Neural crest cell (in vitro differentiated cells): Measurements from ENCODE around the gene CCDC169. TPM values are rescaled to one million over a fixed set of nuclear protein-coding genes. Genes with fewer than 3 reads are reported as not detected.
A peak's percentile ranks its signal among the peaks of the same experiment; 100 is the strongest.

Experiments used
- DNase-seq: peaks from one replicate; pipeline ENCODE4 v3.0.0; 2021; ENCODE audit warnings: low read depth, mixed read lengths, low spot score
- H3K27ac Mint-ChIP-seq: one replicate; pipeline ENCODE4 v1.8.0; 2021; ENCODE audit warnings: mild to moderate bottlenecking, mixed read lengths; ENCODE audit not compliant: unreplicated experiment
- H3K27me3 Mint-ChIP-seq: 2 replicates; pipeline ENCODE4 v1.8.0; 2021; ENCODE audit warnings: low read depth, mild to moderate bottlenecking, mixed read lengths
- H3K36me3 Mint-ChIP-seq: 2 replicates; pipeline ENCODE4 v1.8.0; 2021; ENCODE audit warnings: low read depth, mild to moderate bottlenecking, mixed read lengths
- H3K4me1 Mint-ChIP-seq: 2 replicates; pipeline ENCODE4 v1.8.0; 2021; ENCODE audit warnings: mixed read lengths
- H3K4me3 Mint-ChIP-seq: one replicate; pipeline ENCODE4 v1.8.0; 2021; ENCODE audit warnings: mild to moderate bottlenecking, mixed read lengths
- H3K9me3 Mint-ChIP-seq: 2 replicates; pipeline ENCODE4 v1.8.0; 2021; ENCODE audit warnings: mixed read lengths
- total RNA-seq: library from RNA; stranded (reverse); gene quantifications from 2 replicates; pipeline ENCODE4 v1.2.1, GENCODE V29; 2021
- TF ChIP-seq, protein P1 (sequence below): fragments of 200-600 bp; sonication (generic); conservative IDR thresholded peaks from 2 replicates; pipeline ENCODE4 v1.5.0; 2021; ENCODE audit warnings: antibody characterized with exemption, mild to moderate bottlenecking

The CCDC169 gene
- total RNA-seq, 1 donor from 2014 or later = 1.7 TPM

- H3K27ac Mint-ChIP-seq = no peak overlapping the region
- TF ChIP-seq, protein P1, sequence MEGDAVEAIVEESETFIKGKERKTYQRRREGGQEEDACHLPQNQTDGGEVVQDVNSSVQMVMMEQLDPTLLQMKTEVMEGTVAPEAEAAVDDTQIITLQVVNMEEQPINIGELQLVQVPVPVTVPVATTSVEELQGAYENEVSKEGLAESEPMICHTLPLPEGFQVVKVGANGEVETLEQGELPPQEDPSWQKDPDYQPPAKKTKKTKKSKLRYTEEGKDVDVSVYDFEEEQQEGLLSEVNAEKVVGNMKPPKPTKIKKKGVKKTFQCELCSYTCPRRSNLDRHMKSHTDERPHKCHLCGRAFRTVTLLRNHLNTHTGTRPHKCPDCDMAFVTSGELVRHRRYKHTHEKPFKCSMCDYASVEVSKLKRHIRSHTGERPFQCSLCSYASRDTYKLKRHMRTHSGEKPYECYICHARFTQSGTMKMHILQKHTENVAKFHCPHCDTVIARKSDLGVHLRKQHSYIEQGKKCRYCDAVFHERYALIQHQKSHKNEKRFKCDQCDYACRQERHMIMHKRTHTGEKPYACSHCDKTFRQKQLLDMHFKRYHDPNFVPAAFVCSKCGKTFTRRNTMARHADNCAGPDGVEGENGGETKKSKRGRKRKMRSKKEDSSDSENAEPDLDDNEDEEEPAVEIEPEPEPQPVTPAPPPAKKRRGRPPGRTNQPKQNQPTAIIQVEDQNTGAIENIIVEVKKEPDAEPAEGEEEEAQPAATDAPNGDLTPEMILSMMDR = no peak
- peaks cover 12% of the 10 kb centered on the region for H3K27me3 Mint-ChIP-seq
- H3K9me3 Mint-ChIP-seq = peaks cover 5% of the 10 kb centered on the region
- DNase-seq = no peak
- no peaks in the 10 kb centered on the region for H3K4me1 Mint-ChIP-seq
- no peak overlapping the region for H3K4me3 Mint-ChIP-seq
- H3K36me3 Mint-ChIP-seq = peaks cover 17% of the 10 kb centered on the region
Measured at GRCh38 chr13:36288794-36289391, 8.7 kb downstream of the CCDC169 start.

DNA sequence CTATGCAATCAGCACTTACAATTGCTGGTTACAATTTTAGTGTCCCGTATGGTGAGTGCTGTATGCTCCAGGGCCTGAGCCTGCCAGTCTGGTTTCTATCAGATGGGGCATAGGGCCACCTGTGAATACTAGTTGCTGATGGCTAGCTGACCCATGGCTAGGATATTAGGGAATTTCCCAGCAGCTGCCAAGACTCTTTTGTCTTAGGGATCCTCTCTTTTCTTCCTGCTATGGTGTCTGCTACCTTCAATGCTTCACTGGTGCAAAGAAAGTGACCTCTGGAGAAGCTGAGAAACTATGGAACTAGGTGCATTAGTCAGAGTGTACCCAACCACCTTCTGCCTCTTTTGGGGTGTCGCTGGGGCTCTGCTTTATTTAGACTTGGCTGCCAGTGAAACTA is 11.6 kb downstream of the CCDC169 start:
- Mint-ChIP-seq H3K9me3 (peaks cover 2% of the 10 kb centered on the region), H3K4me1 (no peaks in the 10 kb centered on the region), H3K27me3 (peaks cover 3% of the 10 kb centered on the region), H3K36me3 (peaks cover 11% of the 10 kb centered on the region), H3K4me3 (no peak overlapping the region), H3K27ac (no peak overlapping the region)
- no peak for DNase-seq
- TF ChIP-seq, protein P1 = no peak

DNA sequence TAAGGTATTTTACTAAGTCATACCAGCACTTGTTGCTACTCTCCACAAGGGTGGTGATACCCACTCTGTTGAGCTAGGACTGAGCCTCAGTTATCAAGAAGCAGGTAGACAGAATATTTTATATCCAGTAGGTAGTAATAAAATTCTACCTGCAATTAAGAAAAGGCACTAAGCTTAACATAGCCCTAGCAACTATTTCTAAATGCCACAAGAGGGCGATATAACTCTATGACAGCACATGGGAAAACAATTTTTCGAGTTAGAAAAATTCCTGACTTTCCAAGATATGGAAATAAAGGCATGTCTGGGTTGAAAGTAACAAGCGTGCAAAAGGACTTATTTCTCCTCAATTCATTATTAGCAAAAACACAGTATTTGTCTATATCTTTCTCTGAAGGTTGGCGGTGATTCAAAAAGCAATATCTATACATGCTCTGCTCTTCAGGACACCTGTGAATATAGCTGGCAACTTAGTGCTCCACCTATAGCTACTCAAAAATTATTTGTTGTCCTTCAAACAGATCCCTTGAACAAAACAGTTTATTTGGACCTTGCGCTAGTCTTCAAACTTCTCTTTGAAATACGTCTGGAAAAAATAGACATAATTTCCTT is 14.7 kb downstream of the CCDC169 start:
- peaks cover 2% of the 10 kb centered on the region for H3K9me3 Mint-ChIP-seq
- H3K4me1 Mint-ChIP-seq = no peaks in the 10 kb centered on the region
- peaks cover 7% of the 10 kb centered on the region for H3K27me3 Mint-ChIP-seq

DNA sequence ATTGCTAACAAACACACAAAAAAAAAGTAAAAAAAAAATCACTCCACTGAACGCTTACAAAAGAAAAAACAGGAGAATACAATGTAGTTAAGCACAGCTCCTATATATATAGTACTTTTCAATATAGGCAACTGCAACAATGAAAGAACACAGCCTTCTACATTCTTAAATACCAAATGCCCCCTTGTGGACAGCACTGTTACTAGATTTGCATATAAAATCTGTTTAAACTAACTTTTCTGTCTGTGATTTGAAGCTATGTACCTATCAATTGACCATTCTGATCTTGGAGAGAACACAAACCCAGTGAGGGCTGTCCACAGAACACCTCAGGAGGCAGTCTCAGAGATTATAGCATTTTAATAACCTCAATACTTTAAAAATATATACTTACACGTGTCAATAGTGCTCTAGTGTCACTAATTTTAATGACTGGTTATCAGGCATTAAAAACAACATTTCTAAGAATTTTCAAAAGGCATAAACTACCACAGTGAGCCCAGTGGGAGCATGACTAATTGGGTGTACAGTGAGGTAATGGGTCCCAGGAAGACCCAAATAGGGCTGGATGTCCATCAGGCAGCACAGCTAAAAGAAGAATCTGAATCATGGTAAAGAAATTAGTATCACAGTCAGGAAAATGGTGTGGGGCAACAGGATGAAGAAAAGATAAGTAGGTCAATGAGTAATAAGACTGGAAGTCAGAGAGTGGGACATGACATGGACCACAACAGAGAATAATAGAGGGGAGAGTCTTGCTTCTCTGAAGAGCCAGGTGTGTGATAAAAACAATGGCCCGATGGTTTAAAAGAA is 22.2 kb downstream of the CCDC169 start:
- no peak overlapping the region for H3K27ac Mint-ChIP-seq
- no peaks in the 10 kb centered on the region for H3K4me1 Mint-ChIP-seq
- peaks cover 8% of the 10 kb centered on the region for H3K27me3 Mint-ChIP-seq
- no peaks in the 10 kb centered on the region for H3K36me3 Mint-ChIP-seq
- no peak overlapping the region for H3K4me3 Mint-ChIP-seq
- peak; percentile 23 for DNase-seq
- TF ChIP-seq, protein P1 = peak; percentile 79
- H3K9me3 Mint-ChIP-seq = peaks cover 5% of the 10 kb centered on the region

More for the DNA sequence above, 14.7 kb downstream of the CCDC169 start:
- H3K4me3 Mint-ChIP-seq = no peak overlapping the region
- H3K36me3 Mint-ChIP-seq = peaks cover 7% of the 10 kb centered on the region
- H3K27ac Mint-ChIP-seq = no peak overlapping the region
- TF ChIP-seq, protein P1 = peak; percentile 94
- DNase-seq = no peak

GRCh38 chr13:36273431-36273830 is 24.2 kb downstream of the CCDC169 start:
- Mint-ChIP-seq H3K9me3 (peaks cover 8% of the 10 kb centered on the region), H3K27me3 (peaks cover 6% of the 10 kb centered on the region), H3K36me3 (no peaks in the 10 kb centered on the region), H3K4me3 (no peak overlapping the region), H3K27ac (no peak overlapping the region), H3K4me1 (no peaks in the 10 kb centered on the region)
- TF ChIP-seq, protein P1 = no peak
- no peak for DNase-seq
